ENCODE results near the gene UTF1. TPM values are rescaled to one million over a fixed set of nuclear protein-coding genes. Genes with fewer than 3 reads are reported as not detected.

Gene UTF1
- total and polyA plus RNA-seq, 2 donors (not counting 1 experiment from before 2014, with no cell fraction given): 0.10 to 0.25 TPM

DNA sequence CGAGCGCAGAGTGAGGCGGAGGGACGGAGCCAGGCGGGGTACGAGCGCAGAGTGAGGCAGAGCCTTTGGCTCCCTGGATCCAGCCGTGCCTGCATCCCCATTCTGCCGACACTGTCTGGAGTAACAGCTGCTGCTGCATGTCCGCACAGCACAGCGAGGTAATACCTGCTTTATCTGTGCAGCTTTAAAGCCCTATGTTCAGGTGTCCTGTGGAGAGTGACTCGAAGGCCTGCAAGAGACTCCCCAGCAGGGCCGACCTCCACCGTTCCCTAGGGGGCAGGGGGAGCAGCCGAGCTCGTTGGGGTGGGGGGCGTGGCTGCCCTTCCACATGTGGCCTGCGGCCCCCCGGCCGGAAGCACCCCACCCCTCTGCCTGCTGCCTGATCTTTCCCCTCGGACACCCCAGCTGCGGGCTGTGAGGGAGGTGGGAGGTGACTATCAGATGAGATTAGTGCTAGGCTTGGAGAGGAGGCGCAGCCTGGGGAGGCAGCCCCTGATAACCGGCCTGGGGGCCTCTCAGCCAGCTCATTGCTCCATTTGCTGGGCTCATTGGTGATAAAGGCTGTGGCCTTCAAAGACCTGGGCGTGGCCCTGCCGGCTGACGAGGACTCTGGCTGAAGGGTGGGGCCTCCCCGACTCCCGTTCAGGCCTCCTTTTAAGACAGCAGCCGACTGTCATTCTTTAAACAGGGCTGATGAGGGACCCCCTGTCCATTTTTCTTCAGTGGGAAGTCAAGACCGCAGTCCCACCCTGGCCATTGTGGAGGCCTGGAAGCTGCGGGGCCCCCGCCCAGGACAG is 15.6 kb downstream of the UTF1 start:
- no peak overlapping the region for H2AFZ ChIP-seq (ENCODE audit: insufficient read depth, low read depth, low read length, poor library complexity, severe bottlenecking)
- intact Hi-C loops (cut with micrococcal nuclease): no loop called here
- H3K9me3 Mint-ChIP-seq (ENCODE audit: insufficient read depth): no peaks in the 10 kb centered on the region
- H3K4me1 Mint-ChIP-seq: peaks cover 23% of the 10 kb centered on the region
- no peaks in the 10 kb centered on the region for H3K27me3 ChIP-seq (replicated peaks in 1 of 4; ENCODE audit: control extremely low read depth in 1 of 4, control insufficient read depth in 3 of 4, insufficient read depth in 4 of 4, low read length in 3 of 4)
- peaks cover 26% of the 10 kb centered on the region for H3K27me3 Mint-ChIP-seq
- no peaks in the 10 kb centered on the region for H3K36me3 ChIP-seq (replicated peaks in 1 of 2; ENCODE audit: control extremely low read depth in 1 of 2, control insufficient read depth in 1 of 2, extremely low read depth in 1 of 2, insufficient read depth in 2 of 2, low read length in 1 of 2)
- H3K27ac Mint-ChIP-seq: no peak overlapping the region
- WGBS (ENCODE audit: insufficient coverage): 85% methylated on average over 28 of the region's 33 CpGs
- DNase-seq (no peak), ATAC-seq (ENCODE audit: low read depth) (no peak)
- no peaks in the 10 kb centered on the region for H3K79me2 ChIP-seq (ENCODE audit: control insufficient read depth, insufficient read depth, low read length)
- no peak overlapping the region for H3K27ac ChIP-seq (ENCODE audit: low read length in 2 of 2)
- H3K4me3 ChIP-seq (ENCODE audit: control extremely low read depth in 1 of 5, extremely low read depth in 1 of 5, insufficient read depth in 1 of 5, low read depth in 2 of 5, low read length in 4 of 5): no peak overlapping the region
- no peak overlapping the region for H3K9ac ChIP-seq (ENCODE audit: low read length)
- ChIA-PET CTCF (interaction anchor here (1.0 to 1.6 kb wide), 5 partner anchors 11 to 62 kb away, joined by 3 to 4 read pairs (median 4); no protein-coding TSS in a partner anchor), POLR2A (no interaction called here)
- H3K4me3 Mint-ChIP-seq: no peak overlapping the region
- peaks cover 0 to 2% (median 0%) of the 10 kb centered on the region in 3 donors for H3K9me3 ChIP-seq (ENCODE audit: control extremely low read depth in 1 of 3, control insufficient read depth in 2 of 3, insufficient read depth in 1 of 3, low read length in 2 of 3)
- H3K4me1 ChIP-seq (ENCODE audit: control insufficient read depth in 2 of 2, insufficient read depth in 2 of 2, low read length in 2 of 2): peaks cover 14 to 25% of the 10 kb centered on the region in 2 donors
- TF ChIP-seq EZH2 (IDR thresholded peaks at IDR 0.05; ENCODE audit: borderline replicate concordance, insufficient read depth, low read depth, low read length, poor library complexity, severe bottlenecking): no peak
- TF ChIP-seq, protein P1, sequence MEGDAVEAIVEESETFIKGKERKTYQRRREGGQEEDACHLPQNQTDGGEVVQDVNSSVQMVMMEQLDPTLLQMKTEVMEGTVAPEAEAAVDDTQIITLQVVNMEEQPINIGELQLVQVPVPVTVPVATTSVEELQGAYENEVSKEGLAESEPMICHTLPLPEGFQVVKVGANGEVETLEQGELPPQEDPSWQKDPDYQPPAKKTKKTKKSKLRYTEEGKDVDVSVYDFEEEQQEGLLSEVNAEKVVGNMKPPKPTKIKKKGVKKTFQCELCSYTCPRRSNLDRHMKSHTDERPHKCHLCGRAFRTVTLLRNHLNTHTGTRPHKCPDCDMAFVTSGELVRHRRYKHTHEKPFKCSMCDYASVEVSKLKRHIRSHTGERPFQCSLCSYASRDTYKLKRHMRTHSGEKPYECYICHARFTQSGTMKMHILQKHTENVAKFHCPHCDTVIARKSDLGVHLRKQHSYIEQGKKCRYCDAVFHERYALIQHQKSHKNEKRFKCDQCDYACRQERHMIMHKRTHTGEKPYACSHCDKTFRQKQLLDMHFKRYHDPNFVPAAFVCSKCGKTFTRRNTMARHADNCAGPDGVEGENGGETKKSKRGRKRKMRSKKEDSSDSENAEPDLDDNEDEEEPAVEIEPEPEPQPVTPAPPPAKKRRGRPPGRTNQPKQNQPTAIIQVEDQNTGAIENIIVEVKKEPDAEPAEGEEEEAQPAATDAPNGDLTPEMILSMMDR (IDR thresholded peaks at IDR 0.05): no peak
- no peak overlapping the region for H3K4me2 ChIP-seq (replicated peaks; ENCODE audit: low read depth, low read length, poor library complexity, severe bottlenecking)
- H4K20me1 ChIP-seq (ENCODE audit: control insufficient read depth, insufficient read depth, low read length, poor library complexity, severe bottlenecking): no peaks in the 10 kb centered on the region

GRCh38 chr10:133246236-133246626 is 16.2 kb downstream of the UTF1 start:
- H3K9me3 ChIP-seq (ENCODE audit: control extremely low read depth in 1 of 3, control insufficient read depth in 2 of 3, insufficient read depth in 1 of 3, low read length in 2 of 3): peaks cover 0 to 2% (median 0%) of the 10 kb centered on the region in 3 donors
- Mint-ChIP-seq H3K4me1 (peaks cover 17% of the 10 kb centered on the region), H3K27me3 (peaks cover 26% of the 10 kb centered on the region), H3K4me3 (no peak overlapping the region), H3K9me3 (ENCODE audit: insufficient read depth) (no peaks in the 10 kb centered on the region), H3K27ac (no peak overlapping the region)
- H3K9ac ChIP-seq (ENCODE audit: low read length): no peak overlapping the region
- H3K36me3 ChIP-seq (replicated peaks in 1 of 2; ENCODE audit: control extremely low read depth in 1 of 2, control insufficient read depth in 1 of 2, extremely low read depth in 1 of 2, insufficient read depth in 2 of 2, low read length in 1 of 2): no peaks in the 10 kb centered on the region
- H3K4me1 ChIP-seq (ENCODE audit: control insufficient read depth in 2 of 2, insufficient read depth in 2 of 2, low read length in 2 of 2): peaks cover 14 to 19% of the 10 kb centered on the region in 2 donors
- DNase-seq (no peak), ATAC-seq (ENCODE audit: low read depth) (no peak)
- H3K27me3 ChIP-seq (replicated peaks in 1 of 4; ENCODE audit: control extremely low read depth in 1 of 4, control insufficient read depth in 3 of 4, insufficient read depth in 4 of 4, low read length in 3 of 4): no peaks in the 10 kb centered on the region
- H3K4me2 ChIP-seq (replicated peaks; ENCODE audit: low read depth, low read length, poor library complexity, severe bottlenecking): no peak overlapping the region
- ChIA-PET POLR2A (no interaction called here), CTCF (interaction anchor here (1.2 to 1.6 kb wide), 4 partner anchors 13 to 61 kb away, joined by 3 to 4 read pairs (median 4); no protein-coding TSS in a partner anchor)
- intact Hi-C loops (cut with micrococcal nuclease): no loop called here
- no peak overlapping the region for H2AFZ ChIP-seq (ENCODE audit: insufficient read depth, low read depth, low read length, poor library complexity, severe bottlenecking)
- WGBS (ENCODE audit: insufficient coverage): 94% methylated on average over 7 of the region's 12 CpGs
- no peaks in the 10 kb centered on the region for H4K20me1 ChIP-seq (ENCODE audit: control insufficient read depth, insufficient read depth, low read length, poor library complexity, severe bottlenecking)
- H3K27ac ChIP-seq (ENCODE audit: low read length in 2 of 2): no peak overlapping the region
- H3K4me3 ChIP-seq (ENCODE audit: control extremely low read depth in 1 of 5, extremely low read depth in 1 of 5, insufficient read depth in 1 of 5, low read depth in 2 of 5, low read length in 4 of 5): no peak overlapping the region
- TF ChIP-seq, protein P1 (IDR thresholded peaks at IDR 0.05): no peak
- TF ChIP-seq EZH2 (IDR thresholded peaks at IDR 0.05; ENCODE audit: borderline replicate concordance, insufficient read depth, low read depth, low read length, poor library complexity, severe bottlenecking): no peak
- H3K79me2 ChIP-seq (ENCODE audit: control insufficient read depth, insufficient read depth, low read length): no peaks in the 10 kb centered on the region
